DND-41 (cell line): ENCODE data around the gene TMEM106B.

Source experiments
- ATAC-seq: fragments of 200-7000 bp; cut with Tn5 transposase; 3 replicates; pipeline ENCODE4 v1.9.1; 2021; ENCODE audit warnings: low read depth; ENCODE audit not compliant: insufficient read depth
- DNase-seq: peaks from one replicate; pipeline ENCODE4 v3.0.0-alpha.2; 2020
- H2AFZ ChIP-seq: 2 replicates; pipeline ENCODE4 v1.6.0; 2012; ENCODE audit warnings: low read depth, low read length
- H3K27ac ChIP-seq: 2 replicates; pipeline ENCODE4 v1.5.1; 2012; ENCODE audit warnings: low read length, inconsistent platforms
- H3K27me3 ChIP-seq: fragments of 200-600 bp; sonication (generic); 2 replicates; pipeline ENCODE4 v1.6.0; 2012; ENCODE audit warnings: low read length, mild to moderate bottlenecking, inconsistent platforms; ENCODE audit not compliant: insufficient read depth, poor library complexity
- H3K36me3 ChIP-seq: 2 replicates; pipeline ENCODE4 v1.5.1; 2012; ENCODE audit warnings: low read length, inconsistent platforms; ENCODE audit not compliant: insufficient read depth
- H3K4me1 ChIP-seq: 2 replicates; pipeline ENCODE4 v1.5.1; 2012; ENCODE audit warnings: mild to moderate bottlenecking, low read length; ENCODE audit not compliant: insufficient read depth
- H3K4me2 ChIP-seq: 2 replicates; pipeline ENCODE4 v1.6.0; 2012; ENCODE audit warnings: mild to moderate bottlenecking, moderate library complexity, low read length, inconsistent platforms; ENCODE audit not compliant: insufficient read depth
- H3K4me3 ChIP-seq, 2 experiments: fragments of 200-600 bp in 1 of 2; shearing (Covaris generic) in 1 of 2; 2 replicates each; pipeline ENCODE4 v1.5.1; 2012 to 2016; ENCODE audit warnings: inconsistent platforms in 2 of 2, low read length in 2 of 2, mild to moderate bottlenecking in 2 of 2, low read depth in 1 of 2, moderate library complexity in 1 of 2
- H3K79me2 ChIP-seq: 2 replicates; pipeline ENCODE4 v1.6.0; 2012; ENCODE audit warnings: low read length, inconsistent platforms; ENCODE audit not compliant: insufficient read depth
- H3K9ac ChIP-seq: 2 replicates; pipeline ENCODE4 v1.6.0; 2012; ENCODE audit warnings: low read depth, mild to moderate bottlenecking, inconsistent platforms, low read length, moderate library complexity
- H3K9me3 ChIP-seq: 2 replicates; pipeline ENCODE4 v1.5.1; 2012; ENCODE audit warnings: low read length, moderate library complexity, mild to moderate bottlenecking, inconsistent platforms; ENCODE audit not compliant: insufficient read depth, severe bottlenecking
- H4K20me1 ChIP-seq: 2 replicates; pipeline ENCODE4 v1.6.0; 2012; ENCODE audit warnings: low read length; ENCODE audit not compliant: insufficient read depth
- EZH2 ChIP-seq: IDR thresholded peaks from 3 replicates; pipeline ENCODE4 v1.6.1; 2012; ENCODE audit warnings: borderline replicate concordance, low read depth, mild to moderate bottlenecking, moderate library complexity, low read length, inconsistent platforms; ENCODE audit not compliant: severe bottlenecking
- TF ChIP-seq, protein P1 (sequence below): IDR thresholded peaks from 2 replicates; pipeline ENCODE4 v1.5.1; 2012; ENCODE audit warnings: borderline replicate concordance, low read length, moderate library complexity, mild to moderate bottlenecking; ENCODE audit not compliant: poor library complexity, severe bottlenecking; ENCODE audit errors: extremely low read depth

Gene TMEM106B

DNA sequence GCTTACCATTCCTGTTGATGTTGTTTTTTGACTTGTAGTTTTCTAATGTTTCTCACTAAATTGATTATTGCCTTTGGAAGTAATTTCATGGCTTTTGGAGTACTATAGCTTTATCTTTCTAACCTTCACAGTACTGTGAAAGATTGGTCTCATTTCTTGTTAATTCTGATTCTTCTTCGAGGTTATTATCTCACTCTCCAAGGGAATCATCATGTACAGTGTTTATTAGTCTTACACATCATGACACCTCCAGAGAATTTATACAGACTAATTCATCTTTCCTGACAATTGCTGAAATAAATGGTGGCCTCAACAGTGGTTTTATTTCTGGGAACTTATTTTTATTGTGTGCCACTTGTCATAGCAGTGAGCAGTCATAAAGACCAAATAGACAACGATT is 37.4 kb upstream of the TMEM106B start:
- Histone ChIP-seq H3K79me2 (no peaks in the 10 kb centered on the region), H3K4me3 (no peak overlapping the region), H3K27ac (no peak overlapping the region), H4K20me1 (no peaks in the 10 kb centered on the region), H3K9ac (no peak overlapping the region), H3K9me3 (no peaks in the 10 kb centered on the region), H3K4me1 (no peaks in the 10 kb centered on the region), H3K4me2 (no peak overlapping the region), H2AFZ (no peak overlapping the region), H3K36me3 (no peaks in the 10 kb centered on the region), H3K27me3 (no peaks in the 10 kb centered on the region)
- TF ChIP-seq EZH2: no peak
- TF ChIP-seq, protein P1, sequence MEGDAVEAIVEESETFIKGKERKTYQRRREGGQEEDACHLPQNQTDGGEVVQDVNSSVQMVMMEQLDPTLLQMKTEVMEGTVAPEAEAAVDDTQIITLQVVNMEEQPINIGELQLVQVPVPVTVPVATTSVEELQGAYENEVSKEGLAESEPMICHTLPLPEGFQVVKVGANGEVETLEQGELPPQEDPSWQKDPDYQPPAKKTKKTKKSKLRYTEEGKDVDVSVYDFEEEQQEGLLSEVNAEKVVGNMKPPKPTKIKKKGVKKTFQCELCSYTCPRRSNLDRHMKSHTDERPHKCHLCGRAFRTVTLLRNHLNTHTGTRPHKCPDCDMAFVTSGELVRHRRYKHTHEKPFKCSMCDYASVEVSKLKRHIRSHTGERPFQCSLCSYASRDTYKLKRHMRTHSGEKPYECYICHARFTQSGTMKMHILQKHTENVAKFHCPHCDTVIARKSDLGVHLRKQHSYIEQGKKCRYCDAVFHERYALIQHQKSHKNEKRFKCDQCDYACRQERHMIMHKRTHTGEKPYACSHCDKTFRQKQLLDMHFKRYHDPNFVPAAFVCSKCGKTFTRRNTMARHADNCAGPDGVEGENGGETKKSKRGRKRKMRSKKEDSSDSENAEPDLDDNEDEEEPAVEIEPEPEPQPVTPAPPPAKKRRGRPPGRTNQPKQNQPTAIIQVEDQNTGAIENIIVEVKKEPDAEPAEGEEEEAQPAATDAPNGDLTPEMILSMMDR: no peak
- no peak for DNase-seq
- ATAC-seq: no peak

DNA sequence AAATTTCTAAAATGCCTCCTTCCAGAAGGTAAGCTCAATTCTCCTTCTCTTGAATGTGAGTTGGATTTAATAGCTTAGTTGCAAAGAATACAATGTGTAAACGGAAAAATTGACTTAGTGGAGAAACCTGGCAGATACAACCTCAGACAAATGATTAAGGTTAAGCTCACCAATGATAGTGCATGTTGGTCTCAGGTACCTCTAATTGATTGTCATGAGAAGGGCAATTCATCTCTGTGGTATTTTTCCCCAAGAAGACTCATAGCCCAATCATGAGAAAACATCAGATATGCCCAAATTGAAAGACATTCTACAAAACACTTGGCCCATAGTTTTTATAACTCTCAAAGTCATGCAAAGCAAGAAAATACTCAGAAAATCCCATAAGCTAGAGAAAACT is 36.2 kb upstream of the TMEM106B start:
- DNase-seq (no peak), ATAC-seq (no peak)
- no peaks in the 10 kb centered on the region for H3K9me3 ChIP-seq
- H3K4me1 ChIP-seq: no peaks in the 10 kb centered on the region
- H3K9ac ChIP-seq: no peak overlapping the region
- no peaks in the 10 kb centered on the region for H3K27me3 ChIP-seq
- H2AFZ ChIP-seq: no peak overlapping the region
- H3K27ac ChIP-seq: no peak overlapping the region
- no peak overlapping the region for H3K4me2 ChIP-seq
- H3K36me3 ChIP-seq: no peaks in the 10 kb centered on the region
- TF ChIP-seq, protein P1: no peak
- no peak for TF ChIP-seq EZH2
- no peaks in the 10 kb centered on the region for H4K20me1 ChIP-seq
- H3K79me2 ChIP-seq: no peaks in the 10 kb centered on the region
- H3K4me3 ChIP-seq: no peak overlapping the region

DNA sequence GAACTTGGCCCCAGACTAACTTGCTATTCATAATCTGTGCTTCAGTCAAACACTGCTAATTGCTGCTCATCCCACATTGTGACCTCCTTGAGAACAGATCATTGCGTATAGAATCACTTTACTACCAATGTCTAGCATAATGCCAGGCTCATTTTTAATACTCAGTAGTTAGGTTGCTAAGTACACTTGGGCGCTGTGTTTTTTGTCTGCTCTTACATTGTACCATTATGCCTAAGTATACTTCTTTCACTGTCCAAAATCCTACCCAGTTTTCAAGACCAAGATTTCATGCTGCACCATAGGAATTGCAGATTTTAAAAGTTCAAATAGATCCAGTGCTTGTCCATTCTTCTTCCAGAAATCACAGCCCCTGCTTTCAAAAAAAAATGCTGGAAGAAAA is 32.8 kb upstream of the TMEM106B start:
- Histone ChIP-seq H3K4me1 (no peaks in the 10 kb centered on the region), H3K9me3 (no peaks in the 10 kb centered on the region), H2AFZ (no peak overlapping the region), H3K27ac (no peak overlapping the region), H3K4me3 (no peak overlapping the region), H3K79me2 (no peaks in the 10 kb centered on the region), H3K36me3 (no peaks in the 10 kb centered on the region), H3K9ac (no peak overlapping the region), H3K27me3 (no peaks in the 10 kb centered on the region), H4K20me1 (no peaks in the 10 kb centered on the region), H3K4me2 (no peak overlapping the region)
- no peak for ATAC-seq
- no peak for TF ChIP-seq EZH2
- TF ChIP-seq, protein P1: no peak
- no peak for DNase-seq

DNA sequence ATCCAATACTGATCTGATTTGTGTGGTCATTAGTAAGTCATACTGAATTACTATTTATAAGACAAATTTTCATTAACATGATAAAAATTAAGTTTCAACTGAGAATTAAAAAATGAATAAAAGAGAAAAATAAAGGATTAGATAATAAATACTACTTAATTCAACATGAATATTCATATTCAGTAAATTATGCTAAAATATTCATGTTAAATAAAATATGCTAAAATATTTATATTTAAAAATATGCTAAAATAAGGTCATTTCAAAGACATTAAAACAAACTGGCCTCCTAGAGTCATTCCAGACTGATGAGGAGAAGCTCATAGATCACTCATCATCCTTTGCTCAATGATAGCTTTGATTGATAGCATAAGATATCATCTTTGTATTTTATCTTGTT is 16.7 kb upstream of the TMEM106B start:
- DNase-seq (no peak), ATAC-seq (no peak)
- H4K20me1 ChIP-seq: no peaks in the 10 kb centered on the region
- H3K27me3 ChIP-seq: no peaks in the 10 kb centered on the region
- no peaks in the 10 kb centered on the region for H3K4me1 ChIP-seq
- no peak overlapping the region for H3K4me3 ChIP-seq
- H3K9me3 ChIP-seq: no peaks in the 10 kb centered on the region
- no peaks in the 10 kb centered on the region for H3K36me3 ChIP-seq
- no peak overlapping the region for H2AFZ ChIP-seq
- H3K4me2 ChIP-seq: no peak overlapping the region
- no peaks in the 10 kb centered on the region for H3K79me2 ChIP-seq
- no peak overlapping the region for H3K9ac ChIP-seq
- TF ChIP-seq EZH2: no peak
- TF ChIP-seq, protein P1: no peak
- H3K27ac ChIP-seq: no peak overlapping the region
